Stimulated activated CD8-positive, alpha-beta memory T cell treated with anti-CD3 and anti-CD28 coated beads, Interleukin-15, amount 100 ng/mL, for 4 hours (primary cell): ENCODE results near the gene KLHL6.
"Not testable (repeated sequence)": the region's sequence is repeated elsewhere in the genome, so short reads cannot be mapped to it uniquely, and the experiment has no call there.

ENCODE experiments used
- DNase-seq, 2 donors: peaks; one replicate each; pipeline ENCODE4 v3.0.0-alpha.2; 2020; ENCODE audit warnings: low read depth in 2 of 2

KLHL6 gene

GRCh38 chr3:183555541-183556081, at the start of gene KLHL6:
TSS of gene KLHL6 (minus strand) at chr3:183555706. CDS start at chr3:183555653, 53 bp downstream.
- peak; percentile 45 to 53 for DNase-seq

- DNase-seq: no peak
Measured at GRCh38 chr3:183597959-183598358, 42.5 kb upstream of the KLHL6 start.

- no peak for DNase-seq
Measured at GRCh38 chr3:183594636-183595035, 39.1 kb upstream of the KLHL6 start.

GRCh38 chr3:183592821-183593220, 37.3 kb upstream of the KLHL6 start:
- DNase-seq: no peak

- no peak for DNase-seq
Measured at GRCh38 chr3:183591881-183592521, 36.5 kb upstream of the KLHL6 start.

- no peak for DNase-seq
Measured at GRCh38 chr3:183590442-183590841, 34.9 kb upstream of the KLHL6 start.

GRCh38 chr3:183587336-183587735, 31.8 kb upstream of the KLHL6 start:
- no peak for DNase-seq

GRCh38 chr3:183586477-183586876, 31.0 kb upstream of the KLHL6 start:
- DNase-seq: no peak

GRCh38 chr3:183584914-183585280, 29.4 kb upstream of the KLHL6 start:
- no peak for DNase-seq

GRCh38 chr3:183584246-183584913, 28.9 kb upstream of the KLHL6 start:
- no peak for DNase-seq

- DNase-seq: no peak
Measured at GRCh38 chr3:183583331-183584245, 28.1 kb upstream of the KLHL6 start.

- no peak for DNase-seq
Measured at GRCh38 chr3:183582161-183582560, 26.7 kb upstream of the KLHL6 start.

GRCh38 chr3:183581496-183582155, 26.1 kb upstream of the KLHL6 start:
- DNase-seq: no peak

GRCh38 chr3:183579967-183580900, 24.7 kb upstream of the KLHL6 start:
- no peak for DNase-seq

- DNase-seq: no peak
Measured at GRCh38 chr3:183578179-183578578, 22.7 kb upstream of the KLHL6 start.

- no peak for DNase-seq
Measured at GRCh38 chr3:183577346-183577745, 21.8 kb upstream of the KLHL6 start.

GRCh38 chr3:183576487-183577107, 21.1 kb upstream of the KLHL6 start:
- no peak for DNase-seq

- DNase-seq: no peak
Measured at GRCh38 chr3:183572935-183573334, 17.4 kb upstream of the KLHL6 start.

GRCh38 chr3:183570191-183570590, 14.7 kb upstream of the KLHL6 start:
- not testable (repeated sequence) for DNase-seq

GRCh38 chr3:183566880-183567279, 11.4 kb upstream of the KLHL6 start:
- no peak for DNase-seq
